A673 (cell line): ENCODE results near the gene ZNF516.

ENCODE experiments used
- CTCF ChIP-seq: fragments of 300-800, 200-600 bp; sonication (generic); conservative IDR thresholded peaks from 2 replicates; pipeline ENCODE4 v1.5.1; 2017; ENCODE audit warnings: low read depth, mild to moderate bottlenecking, antibody characterized with exemption, low read length, moderate library complexity, mixed read lengths
- EZH2 ChIP-seq: fragments of 200-600 bp; sonication (generic); IDR thresholded peaks from 2 replicates; pipeline ENCODE4 v1.6.1; 2017; ENCODE audit warnings: borderline replicate concordance, low read depth, mild to moderate bottlenecking, mixed read lengths, antibody characterized with exemption, low read length; ENCODE audit not compliant: poor library complexity, severe bottlenecking

GRCh38 chr18:76456018-76456750 lies 38.9 kb downstream of the ZNF516 start:
- TF ChIP-seq CTCF = no peak
- TF ChIP-seq EZH2 = no peak
